Superior temporal gyrus (tissue), 1 donor: ENCODE measurements around the gene CARMIL1.

Experiments used
- DNase-seq: peaks from one replicate; pipeline ENCODE4 v3.0.0-alpha.2; 2016; ENCODE audit errors: extremely low spot score

Gene CARMIL1

GRCh38 chr6:25649611-25650010, 370.4 kb downstream of the CARMIL1 start:
- DNase-seq, result no peak

GRCh38 chr6:25652007-25652515, 372.9 kb downstream of the CARMIL1 start, which contains the start of gene SCGN:
Gene SCGN, plus strand, starts transcription at chr6:25652215. Its CDS starts 189 bp downstream, at chr6:25652404.
- no peak for DNase-seq

DNA sequence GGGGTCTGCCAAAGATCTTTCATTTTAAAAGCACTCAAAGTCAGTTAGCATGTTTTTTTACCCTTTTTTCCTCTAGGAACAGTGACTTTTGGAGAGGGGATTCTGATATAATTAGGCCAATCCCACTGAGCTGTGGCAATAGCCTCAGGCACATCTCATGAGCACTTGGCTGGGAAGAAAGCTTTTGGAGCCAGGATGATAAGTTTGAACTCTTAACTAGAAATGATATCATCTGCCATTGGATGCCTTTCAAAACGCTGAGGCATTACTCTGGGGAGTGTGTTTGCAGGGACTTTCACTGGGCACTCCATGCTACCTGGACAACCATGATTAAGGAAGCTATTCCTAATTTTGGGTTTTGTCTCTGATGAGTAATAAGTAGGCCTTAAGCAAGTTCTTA, 376.5 kb downstream of the CARMIL1 start:
- DNase-seq, result no peak

GRCh38 chr6:25659633-25660368, 380.6 kb downstream of the CARMIL1 start:
- DNase-seq, result no peak

- DNase-seq, result no peak
Measured at GRCh38 chr6:25660512-25660911, 381.3 kb downstream of the CARMIL1 start.

DNA sequence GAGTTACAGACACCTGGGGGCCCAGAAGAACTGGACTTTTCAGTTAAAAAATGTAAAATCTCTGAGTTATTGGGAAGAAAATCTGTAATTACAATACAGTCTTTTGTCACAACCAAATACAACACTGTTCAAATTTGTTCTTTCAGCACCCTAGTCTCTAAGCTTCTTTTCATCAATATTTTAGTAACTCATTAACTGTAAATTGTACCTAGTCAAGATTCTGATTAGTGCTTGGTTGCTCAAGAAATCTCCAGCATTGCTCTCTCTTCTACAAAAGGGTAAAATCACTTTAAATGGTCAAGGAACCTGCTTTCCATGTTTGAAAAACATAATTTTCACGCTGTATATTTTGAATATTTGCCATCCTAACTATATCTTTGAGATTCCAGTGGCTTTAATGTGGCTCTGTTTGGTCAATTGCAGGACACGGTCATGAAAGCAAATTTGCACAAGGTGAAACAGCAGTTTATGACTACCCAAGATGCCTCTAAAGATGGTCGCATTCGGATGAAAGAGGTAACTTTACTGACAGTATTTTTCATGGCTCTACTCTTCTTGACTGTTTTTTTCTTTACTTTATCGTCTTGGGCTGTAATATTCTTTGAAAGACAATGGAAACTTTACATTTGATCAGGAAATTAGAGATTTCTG, 382.1 kb downstream of the CARMIL1 start:
- DNase-seq, result no peak

DNA sequence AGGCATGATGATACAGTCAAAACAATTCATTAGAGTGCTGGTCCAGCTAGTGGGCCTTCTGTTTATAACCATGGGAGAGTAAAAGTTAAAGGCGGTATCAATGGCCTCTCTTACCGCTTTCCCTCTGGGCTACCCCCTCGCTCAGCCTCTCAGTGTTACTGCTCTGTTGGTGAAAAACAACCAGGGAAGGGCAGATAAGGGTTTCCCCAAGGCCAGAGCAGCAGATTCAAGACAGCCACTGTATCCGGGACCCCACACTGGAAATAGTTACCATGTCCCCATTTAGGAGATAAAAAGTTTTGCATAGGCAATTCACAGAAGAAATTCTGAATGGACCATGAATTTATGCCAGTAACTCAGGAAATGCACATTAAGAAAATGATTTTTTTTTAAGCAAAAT, 386.3 kb downstream of the CARMIL1 start:
- DNase-seq, result no peak

DNA sequence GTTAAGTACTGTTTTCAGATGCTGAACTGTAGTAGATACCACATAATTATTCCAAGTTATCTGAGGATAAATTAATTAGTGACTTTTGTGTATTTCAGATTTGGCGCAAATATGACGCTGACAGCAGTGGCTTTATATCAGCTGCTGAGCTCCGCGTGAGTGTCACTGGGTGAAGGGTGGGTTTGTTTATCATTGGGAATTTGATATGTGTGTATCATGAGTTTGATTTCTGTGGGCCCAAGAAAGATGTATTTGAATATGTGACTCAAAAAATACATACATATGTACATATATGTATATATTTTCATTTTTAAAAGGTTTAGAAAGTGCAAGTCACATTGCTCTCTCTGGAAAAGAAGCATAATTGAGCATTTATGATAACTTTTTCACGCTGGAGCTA, 390.2 kb downstream of the CARMIL1 start:
- no peak for DNase-seq
